ENCODE measurements around the gene ITPR3.

Gene ITPR3

DNA sequence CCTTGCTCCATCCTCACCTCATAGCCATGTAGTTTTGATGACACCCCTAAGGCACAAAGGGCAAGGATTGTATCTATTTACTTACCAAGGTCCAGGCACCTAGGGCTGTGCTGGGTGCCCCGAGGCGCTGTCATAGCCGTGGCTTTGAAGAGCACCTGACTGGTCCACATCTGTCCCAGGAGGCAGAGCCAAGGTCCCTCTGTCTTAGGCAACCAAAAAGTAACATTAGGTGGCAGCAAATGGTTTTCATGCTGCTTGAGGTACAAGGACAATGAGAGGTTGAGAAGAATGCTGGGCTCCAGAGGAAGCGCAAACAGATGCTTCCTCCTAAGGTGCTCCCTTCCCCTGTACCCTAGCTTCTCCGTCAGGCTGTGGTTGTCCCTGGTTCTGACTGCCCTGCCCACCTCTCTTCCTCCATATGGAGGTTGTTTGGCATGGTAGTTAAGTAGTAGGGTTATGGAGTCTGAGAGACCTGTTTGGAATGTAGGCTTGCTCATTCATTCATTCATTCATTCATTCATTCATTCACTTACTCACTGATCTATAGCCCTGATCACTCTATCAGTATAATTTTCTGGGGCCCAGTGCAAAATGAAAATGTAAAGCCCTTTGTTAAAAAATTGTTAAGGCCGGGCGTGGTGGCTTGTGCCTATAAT lies 93.4 kb downstream of the ITPR3 start:
- no peak for TF ChIP-seq ZNF274 (IDR thresholded peaks at IDR 0.05; ENCODE audit: low read depth, low read length)

DNA sequence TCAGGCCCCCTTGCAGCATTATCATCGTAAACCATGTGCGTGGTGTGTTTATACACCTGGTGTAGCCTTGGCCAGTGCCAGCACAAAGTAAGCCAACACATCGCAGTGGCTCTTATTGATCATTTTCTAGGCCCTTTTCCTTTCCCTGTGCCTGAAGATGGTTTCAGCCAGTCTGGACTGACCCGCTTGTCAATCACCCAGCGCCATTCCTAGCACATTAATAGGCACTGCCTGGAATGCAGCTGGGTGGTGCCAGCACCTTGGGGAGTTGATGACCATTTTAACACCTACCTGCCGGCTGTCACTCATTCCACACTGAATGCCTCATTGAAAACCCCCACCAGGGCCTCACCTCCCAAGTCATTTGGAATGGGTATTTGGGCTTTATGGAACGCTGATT lies 95.3 kb downstream of the ITPR3 start:
- no peak overlapping the region for H3K4me3 ChIP-seq (ENCODE audit: low read length)
- no peak for TF ChIP-seq ZNF274 (IDR thresholded peaks at IDR 0.05; ENCODE audit: low read depth, low read length)

More for the DNA sequence above, 93.4 kb downstream of the ITPR3 start:
- H3K4me3 ChIP-seq (ENCODE audit: low read length), result no peak overlapping the region

GRCh38 chr6:33716890-33717632 lies 95.9 kb downstream of the ITPR3 start:
- TF ChIP-seq ZNF274 (IDR thresholded peaks at IDR 0.05; ENCODE audit: low read depth, low read length), result no peak
- H3K4me3 ChIP-seq (ENCODE audit: low read length), result no peak overlapping the region

- no peak for TF ChIP-seq ZNF274 (IDR thresholded peaks at IDR 0.05; ENCODE audit: low read depth, low read length)
- no peak overlapping the region for H3K4me3 ChIP-seq (ENCODE audit: low read length)
Measured at GRCh38 chr6:33717934-33718455, 96.9 kb downstream of the ITPR3 start.

DNA sequence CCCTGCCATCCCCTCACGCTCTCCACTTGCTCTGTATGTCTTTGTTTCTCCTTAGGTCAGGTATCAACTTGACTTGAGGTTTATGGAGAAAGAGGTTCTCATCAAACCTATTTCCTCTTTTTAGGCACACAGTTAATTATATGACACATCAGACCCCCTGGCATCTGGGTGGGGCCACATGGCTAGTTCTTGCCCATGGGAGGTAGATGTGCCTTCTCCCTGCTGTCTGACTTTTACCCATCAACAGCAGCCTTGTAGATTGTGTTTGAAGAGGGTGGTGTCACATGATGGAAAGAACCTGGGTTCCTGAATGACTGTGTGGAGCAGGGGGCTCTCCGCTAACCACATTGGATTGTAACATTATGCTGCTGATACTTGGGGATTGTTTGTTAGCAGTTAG lies 97.6 kb downstream of the ITPR3 start:
- no peak for TF ChIP-seq ZNF274 (IDR thresholded peaks at IDR 0.05; ENCODE audit: low read depth, low read length)
- no peak overlapping the region for H3K4me3 ChIP-seq (ENCODE audit: low read length)

DNA sequence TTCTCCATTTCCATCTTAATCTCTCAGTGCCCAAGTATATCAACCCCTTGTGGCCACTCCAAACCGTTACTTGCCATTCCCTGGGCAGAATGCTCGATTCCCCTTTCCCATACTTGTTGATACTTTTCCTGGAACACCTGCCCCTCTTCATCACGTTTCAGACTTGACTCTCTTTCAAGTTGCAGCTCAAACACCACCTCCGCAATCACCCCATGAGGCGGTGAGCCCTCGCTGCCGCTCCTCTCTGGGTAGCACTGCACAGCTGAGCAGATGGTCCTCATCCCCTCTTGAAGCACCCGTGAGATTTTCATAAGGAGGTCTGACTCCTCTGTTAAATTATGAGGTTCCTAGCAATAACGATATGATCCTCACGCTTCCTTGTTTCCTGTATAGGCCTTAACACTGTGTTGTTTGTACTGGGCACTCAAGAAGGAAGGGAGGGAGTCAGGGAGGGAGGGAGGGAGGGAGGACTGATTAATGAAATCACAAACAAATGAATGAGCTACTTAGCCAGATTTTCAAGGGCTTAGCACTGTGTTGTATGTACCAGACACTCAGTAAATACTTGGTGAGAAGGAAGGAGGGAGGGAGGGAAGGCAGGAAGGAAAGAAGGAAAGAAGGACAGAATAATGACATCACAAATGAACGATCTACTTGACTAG lies 98.3 kb downstream of the ITPR3 start:
- no peak overlapping the region for H3K4me3 ChIP-seq (ENCODE audit: low read length)
- no peak for TF ChIP-seq ZNF274 (IDR thresholded peaks at IDR 0.05; ENCODE audit: low read depth, low read length)

DNA sequence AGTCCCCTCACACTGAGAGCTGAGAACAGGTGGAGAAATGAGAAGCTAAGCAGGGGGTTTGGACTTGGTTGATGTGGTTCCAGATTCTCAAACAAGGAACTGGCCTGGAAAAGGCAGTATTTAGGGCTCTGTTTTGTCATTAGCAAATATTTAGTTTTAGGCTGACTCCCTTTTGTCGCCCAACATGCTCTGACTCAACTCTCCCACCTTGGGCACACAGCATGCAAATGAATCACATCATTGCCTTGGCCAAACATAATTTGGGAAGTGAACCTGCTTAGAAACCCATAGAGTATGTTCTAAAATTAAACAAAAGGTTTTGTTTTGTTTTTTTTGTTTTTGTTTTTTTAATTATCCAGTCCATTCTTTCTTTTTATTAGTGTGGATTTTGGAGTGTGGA lies 99.9 kb downstream of the ITPR3 start:
- no peak overlapping the region for H3K4me3 ChIP-seq (ENCODE audit: low read length)
- TF ChIP-seq ZNF274 (IDR thresholded peaks at IDR 0.05; ENCODE audit: low read depth, low read length), result no peak

DNA sequence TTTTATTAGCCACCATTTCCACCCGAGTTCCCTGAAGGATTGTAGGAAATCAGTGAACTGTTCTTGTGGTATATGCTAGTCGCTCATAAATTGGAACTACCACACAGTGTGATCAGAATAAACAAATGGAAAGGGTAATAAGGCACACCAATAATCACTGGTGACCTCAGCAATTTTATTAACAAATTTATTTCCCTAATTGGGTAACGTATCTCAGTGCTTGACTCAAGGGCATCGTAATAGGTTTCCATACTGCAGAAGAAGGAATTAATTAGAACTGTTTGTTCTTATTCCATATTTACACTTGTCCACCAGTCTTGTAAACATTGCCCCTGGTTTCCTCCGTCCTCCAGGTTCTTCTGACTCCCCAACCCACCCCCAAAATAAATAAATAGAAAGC lies 100.4 kb downstream of the ITPR3 start:
- TF ChIP-seq ZNF274 (IDR thresholded peaks at IDR 0.05; ENCODE audit: low read depth, low read length), result no peak
- no peak overlapping the region for H3K4me3 ChIP-seq (ENCODE audit: low read length)

- TF ChIP-seq ZNF274 (IDR thresholded peaks at IDR 0.05; ENCODE audit: low read depth, low read length), result no peak
- no peak overlapping the region for H3K4me3 ChIP-seq (ENCODE audit: low read length)
Measured at GRCh38 chr6:33722103-33722623, 101.0 kb downstream of the ITPR3 start.

- no peak for TF ChIP-seq ZNF274 (IDR thresholded peaks at IDR 0.05; ENCODE audit: low read depth, low read length)
- H3K4me3 ChIP-seq (ENCODE audit: low read length), result no peak overlapping the region
Measured at GRCh38 chr6:33723371-33724085, 102.4 kb downstream of the ITPR3 start.

- no peak for TF ChIP-seq ZNF274 (IDR thresholded peaks at IDR 0.05; ENCODE audit: low read depth, low read length)
- no peak overlapping the region for H3K4me3 ChIP-seq (ENCODE audit: low read length)
Measured at GRCh38 chr6:33724102-33725023, 103.2 kb downstream of the ITPR3 start.

DNA sequence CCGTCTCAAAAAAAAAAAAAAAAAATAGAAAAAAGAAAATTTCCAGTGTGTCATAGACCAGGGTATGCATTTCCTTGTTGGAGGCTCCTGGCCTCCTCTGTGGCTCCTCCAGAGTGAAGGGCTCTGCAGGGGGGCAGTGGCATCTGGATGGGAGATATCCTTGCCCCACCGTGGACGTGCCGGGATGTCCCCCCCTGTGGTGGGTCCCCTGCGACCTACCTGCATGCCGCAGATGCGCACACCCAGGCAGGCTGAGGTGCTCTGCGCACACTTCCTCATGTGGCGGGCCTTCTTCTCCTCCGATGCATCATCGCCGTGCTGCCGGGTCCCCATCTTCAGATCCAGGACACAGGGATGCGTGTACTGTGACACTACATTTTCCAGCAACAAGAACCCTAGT lies 104.1 kb downstream of the ITPR3 start:
- no peak for TF ChIP-seq ZNF274 (IDR thresholded peaks at IDR 0.05; ENCODE audit: low read depth, low read length)
- no peak overlapping the region for H3K4me3 ChIP-seq (ENCODE audit: low read length)

All from GM08714 (cell line).